ENCODE results near the gene ZDHHC24.

The ZDHHC24 gene

DNA sequence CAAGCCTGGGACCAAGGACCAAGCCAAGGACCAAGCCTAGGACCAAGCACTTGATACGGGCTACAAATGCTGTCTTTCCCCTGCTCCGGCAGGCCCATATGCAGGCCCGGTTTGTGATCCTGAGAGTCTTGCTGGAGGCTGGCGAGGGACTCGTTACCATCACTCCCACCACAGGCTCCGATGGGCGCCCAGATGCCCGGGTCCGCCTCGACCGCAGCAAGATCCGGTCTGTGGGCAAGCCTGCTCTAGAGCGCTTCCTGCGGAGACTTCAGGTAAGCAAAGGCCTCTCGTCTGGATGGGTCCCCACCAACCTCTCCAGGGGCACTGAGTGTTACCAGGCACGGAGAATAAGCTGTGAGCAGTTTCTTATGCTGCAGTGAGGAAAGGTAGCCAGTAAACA, 48.6 kb downstream of the ZDHHC24 start:
- Histone ChIP-seq H3K36me3 (ENCODE audit: control insufficient read depth, insufficient read depth, low read length) (peaks cover 6% of the 10 kb centered on the region), H3K4ac (ENCODE audit: low read depth, low read length) (no peak overlapping the region), H4K8ac (ENCODE audit: low read depth, low read length) (no peak overlapping the region), H2BK5ac (ENCODE audit: low read length) (no peak overlapping the region), H3K9ac (ENCODE audit: low read length) (no peak overlapping the region), H3K18ac (ENCODE audit: low read length) (no peak overlapping the region), H3K4me3 (ENCODE audit: low read length) (no peak overlapping the region), H3K4me2 (ENCODE audit: low read length) (no peak overlapping the region), H3K79me2 (ENCODE audit: control insufficient read depth, insufficient read depth, low read length) (no peaks in the 10 kb centered on the region), H2BK120ac (ENCODE audit: low read depth, low read length) (no peak overlapping the region), H3K27me3 (ENCODE audit: insufficient read depth, low read length, poor library complexity) (no peaks in the 10 kb centered on the region), H3K23ac (ENCODE audit: low read length) (no peak overlapping the region), H2BK15ac (replicated peaks; ENCODE audit: low read depth) (no peak overlapping the region), H3K56ac (ENCODE audit: low read length) (no peak overlapping the region), H3K79me1 (ENCODE audit: low read length) (no peaks in the 10 kb centered on the region), H2AK5ac (ENCODE audit: low read length) (no peak overlapping the region), H4K5ac (ENCODE audit: low read length) (no peak overlapping the region), H3K4me1 (ENCODE audit: control insufficient read depth, low read depth, low read length) (no peaks in the 10 kb centered on the region), H3K27ac (ENCODE audit: low read depth, low read length) (no peak overlapping the region)
- DNase-seq: no peak
- no CpG with 5 or more reads among the region's 16 CpGs for WGBS (ENCODE audit: extremely low coverage, insufficient coverage, low lambda C conversion rate)

DNA sequence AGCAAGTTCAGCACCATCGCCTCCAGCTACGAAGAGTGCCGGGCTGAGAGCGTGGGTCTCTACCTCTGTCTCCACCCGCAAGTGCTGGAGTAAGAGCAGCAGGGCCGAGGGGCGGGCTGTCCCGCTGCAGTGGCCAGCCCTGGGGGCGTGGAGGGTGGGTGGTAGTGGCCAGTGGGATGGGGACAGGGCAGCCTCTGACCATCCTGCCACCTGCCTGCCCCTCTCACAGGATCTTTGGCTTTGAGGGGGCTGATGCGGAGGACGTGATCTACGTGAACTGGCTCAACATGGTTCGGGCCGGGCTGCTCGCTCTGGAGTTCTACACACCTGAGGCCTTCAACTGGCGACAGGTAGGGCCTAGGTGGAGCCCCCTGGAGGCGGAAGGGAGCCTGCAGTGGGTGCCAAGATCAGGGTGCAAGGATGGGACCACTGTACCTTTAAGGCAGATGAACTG, 50.4 kb downstream of the ZDHHC24 start:
- Histone ChIP-seq H2BK15ac (replicated peaks; ENCODE audit: low read depth) (no peak overlapping the region), H3K56ac (ENCODE audit: low read length) (no peak overlapping the region), H3K27ac (ENCODE audit: low read depth, low read length) (no peak overlapping the region), H4K5ac (ENCODE audit: low read length) (no peak overlapping the region), H3K79me1 (ENCODE audit: low read length) (no peaks in the 10 kb centered on the region), H3K18ac (ENCODE audit: low read length) (no peak overlapping the region), H4K8ac (ENCODE audit: low read depth, low read length) (no peak overlapping the region), H3K79me2 (ENCODE audit: control insufficient read depth, insufficient read depth, low read length) (no peaks in the 10 kb centered on the region), H3K4me2 (ENCODE audit: low read length) (no peak overlapping the region), H2BK5ac (ENCODE audit: low read length) (no peak overlapping the region), H3K27me3 (ENCODE audit: insufficient read depth, low read length, poor library complexity) (no peaks in the 10 kb centered on the region), H2BK120ac (ENCODE audit: low read depth, low read length) (no peak overlapping the region), H3K4ac (ENCODE audit: low read depth, low read length) (no peak overlapping the region), H3K4me1 (ENCODE audit: control insufficient read depth, low read depth, low read length) (no peaks in the 10 kb centered on the region), H3K23ac (ENCODE audit: low read length) (no peak overlapping the region), H3K36me3 (ENCODE audit: control insufficient read depth, insufficient read depth, low read length) (peaks cover 6% of the 10 kb centered on the region), H3K4me3 (ENCODE audit: low read length) (no peak overlapping the region), H3K9ac (ENCODE audit: low read length) (no peak overlapping the region), H2AK5ac (ENCODE audit: low read length) (no peak overlapping the region)
- WGBS (ENCODE audit: extremely low coverage, insufficient coverage, low lambda C conversion rate): no CpG with 5 or more reads among the region's 17 CpGs
- DNase-seq: no peak

DNA sequence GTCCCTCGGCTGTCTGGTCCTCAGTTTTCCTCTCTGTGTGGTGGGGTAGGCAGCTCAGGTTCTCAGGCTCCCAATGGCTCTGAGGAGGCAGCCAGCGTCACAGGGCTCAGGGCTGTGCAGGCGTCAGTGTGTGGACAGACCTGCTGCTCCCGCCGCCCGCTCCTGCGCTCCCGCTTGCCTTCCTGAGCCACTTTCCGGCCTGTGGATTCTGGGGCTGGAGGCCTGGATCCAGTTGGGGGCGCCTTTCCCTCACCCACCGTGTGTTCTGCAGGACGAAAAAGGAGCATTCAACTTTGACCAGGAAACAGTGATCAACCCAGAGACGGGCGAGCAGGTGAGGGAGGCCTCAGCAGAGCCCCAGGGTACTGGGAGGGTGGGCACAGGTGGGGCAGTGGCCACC, 50.9 kb downstream of the ZDHHC24 start:
- Histone ChIP-seq H3K27ac (ENCODE audit: low read depth, low read length) (no peak overlapping the region), H3K79me2 (ENCODE audit: control insufficient read depth, insufficient read depth, low read length) (no peaks in the 10 kb centered on the region), H3K23ac (ENCODE audit: low read length) (no peak overlapping the region), H3K4me2 (ENCODE audit: low read length) (no peak overlapping the region), H2BK5ac (ENCODE audit: low read length) (no peak overlapping the region), H2AK5ac (ENCODE audit: low read length) (no peak overlapping the region), H3K56ac (ENCODE audit: low read length) (no peak overlapping the region), H3K4me3 (ENCODE audit: low read length) (no peak overlapping the region), H3K4me1 (ENCODE audit: control insufficient read depth, low read depth, low read length) (no peaks in the 10 kb centered on the region), H3K18ac (ENCODE audit: low read length) (no peak overlapping the region), H4K5ac (ENCODE audit: low read length) (no peak overlapping the region), H3K27me3 (ENCODE audit: insufficient read depth, low read length, poor library complexity) (no peaks in the 10 kb centered on the region), H2BK15ac (replicated peaks; ENCODE audit: low read depth) (no peak overlapping the region), H4K8ac (ENCODE audit: low read depth, low read length) (no peak overlapping the region), H3K9ac (ENCODE audit: low read length) (no peak overlapping the region), H3K36me3 (ENCODE audit: control insufficient read depth, insufficient read depth, low read length) (peaks cover 6% of the 10 kb centered on the region), H3K79me1 (ENCODE audit: low read length) (no peaks in the 10 kb centered on the region), H3K4ac (ENCODE audit: low read depth, low read length) (no peak overlapping the region), H2BK120ac (ENCODE audit: low read depth, low read length) (no peak overlapping the region)
- WGBS (ENCODE audit: extremely low coverage, insufficient coverage, low lambda C conversion rate): no CpG with 5 or more reads among the region's 14 CpGs
- peak; percentile 28 for DNase-seq

DNA sequence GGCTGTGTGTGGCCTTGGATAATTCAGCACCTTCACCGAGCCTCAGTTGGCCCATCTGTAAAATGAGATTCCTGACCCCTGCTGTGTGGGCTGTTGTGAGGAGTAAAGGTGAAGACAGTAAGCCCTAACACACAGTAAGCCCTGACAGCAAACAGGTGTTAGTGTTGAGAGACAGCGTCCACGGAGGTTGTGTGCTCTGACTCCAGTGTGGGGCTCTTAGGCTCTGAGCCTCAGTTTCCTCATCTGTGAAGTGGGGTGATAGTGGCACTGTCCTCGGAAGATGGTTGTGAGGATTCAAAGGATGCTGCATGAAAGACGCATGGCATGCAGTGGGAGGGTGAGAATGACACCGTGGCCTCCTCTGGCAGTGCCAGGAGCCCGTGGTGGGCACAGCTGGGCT, 51.4 kb downstream of the ZDHHC24 start:
- WGBS (ENCODE audit: extremely low coverage, insufficient coverage, low lambda C conversion rate): no CpG with 5 or more reads among the region's 7 CpGs
- Histone ChIP-seq H4K8ac (ENCODE audit: low read depth, low read length) (no peak overlapping the region), H2BK120ac (ENCODE audit: low read depth, low read length) (no peak overlapping the region)

DNA sequence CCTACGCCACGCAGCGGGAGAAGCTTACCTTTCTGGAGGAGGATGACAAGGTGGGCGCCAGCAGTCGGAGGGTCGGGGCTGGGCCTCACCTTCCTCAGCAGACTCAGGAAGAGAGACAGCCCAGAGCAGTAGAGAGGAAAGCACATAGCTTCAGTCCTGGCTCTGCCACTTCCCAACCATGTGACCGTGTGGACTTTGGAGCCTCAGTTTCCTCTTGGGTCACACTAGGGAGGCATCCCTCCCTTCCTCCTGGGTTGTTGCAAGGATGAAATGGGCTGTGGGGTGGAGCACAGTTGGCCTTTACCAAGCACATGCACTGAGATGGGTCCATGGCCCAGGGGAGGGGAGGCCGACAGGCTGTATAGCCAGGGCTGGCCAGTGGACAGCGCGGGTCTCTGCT, 52.7 kb downstream of the ZDHHC24 start:
- no peak overlapping the region for H3K4me3 ChIP-seq (ENCODE audit: low read length)
- no peaks in the 10 kb centered on the region for H3K79me2 ChIP-seq (ENCODE audit: control insufficient read depth, insufficient read depth, low read length)
- no peak overlapping the region for H2BK5ac ChIP-seq (ENCODE audit: low read length)
- H3K79me1 ChIP-seq (ENCODE audit: low read length): no peaks in the 10 kb centered on the region
- no peak overlapping the region for H3K27ac ChIP-seq (ENCODE audit: low read depth, low read length)
- no peaks in the 10 kb centered on the region for H3K27me3 ChIP-seq (ENCODE audit: insufficient read depth, low read length, poor library complexity)
- H2AK5ac ChIP-seq (ENCODE audit: low read length): no peak overlapping the region
- no peaks in the 10 kb centered on the region for H3K4me1 ChIP-seq (ENCODE audit: control insufficient read depth, low read depth, low read length)
- no peak overlapping the region for H3K23ac ChIP-seq (ENCODE audit: low read length)
- WGBS (ENCODE audit: extremely low coverage, insufficient coverage, low lambda C conversion rate): no CpG with 5 or more reads among the region's 10 CpGs
- no peak overlapping the region for H4K8ac ChIP-seq (ENCODE audit: low read depth, low read length)
- no peak overlapping the region for H3K18ac ChIP-seq (ENCODE audit: low read length)
- H3K36me3 ChIP-seq (ENCODE audit: control insufficient read depth, insufficient read depth, low read length): peaks cover 6% of the 10 kb centered on the region
- H3K56ac ChIP-seq (ENCODE audit: low read length): no peak overlapping the region
- DNase-seq: no peak
- no peak overlapping the region for H2BK120ac ChIP-seq (ENCODE audit: low read depth, low read length)
- no peak overlapping the region for H3K9ac ChIP-seq (ENCODE audit: low read length)
- H3K4ac ChIP-seq (ENCODE audit: low read depth, low read length): no peak overlapping the region
- H3K4me2 ChIP-seq (ENCODE audit: low read length): no peak overlapping the region
- H4K5ac ChIP-seq (ENCODE audit: low read length): no peak overlapping the region
- H2BK15ac ChIP-seq (replicated peaks; ENCODE audit: low read depth): no peak overlapping the region

More for the DNA sequence above, 51.4 kb downstream of the ZDHHC24 start:
- Histone ChIP-seq H3K18ac (ENCODE audit: low read length) (no peak overlapping the region), H3K79me2 (ENCODE audit: control insufficient read depth, insufficient read depth, low read length) (no peaks in the 10 kb centered on the region), H3K4ac (ENCODE audit: low read depth, low read length) (no peak overlapping the region), H4K5ac (ENCODE audit: low read length) (no peak overlapping the region), H2BK15ac (replicated peaks; ENCODE audit: low read depth) (no peak overlapping the region), H3K9ac (ENCODE audit: low read length) (no peak overlapping the region), H3K4me2 (ENCODE audit: low read length) (no peak overlapping the region), H2AK5ac (ENCODE audit: low read length) (no peak overlapping the region), H3K56ac (ENCODE audit: low read length) (no peak overlapping the region), H3K4me1 (ENCODE audit: control insufficient read depth, low read depth, low read length) (no peaks in the 10 kb centered on the region), H3K36me3 (ENCODE audit: control insufficient read depth, insufficient read depth, low read length) (peaks cover 6% of the 10 kb centered on the region), H3K27me3 (ENCODE audit: insufficient read depth, low read length, poor library complexity) (no peaks in the 10 kb centered on the region), H3K4me3 (ENCODE audit: low read length) (no peak overlapping the region), H3K79me1 (ENCODE audit: low read length) (no peaks in the 10 kb centered on the region), H2BK5ac (ENCODE audit: low read length) (no peak overlapping the region), H3K23ac (ENCODE audit: low read length) (no peak overlapping the region), H3K27ac (ENCODE audit: low read depth, low read length) (no peak overlapping the region)
- DNase-seq: no peak

DNA sequence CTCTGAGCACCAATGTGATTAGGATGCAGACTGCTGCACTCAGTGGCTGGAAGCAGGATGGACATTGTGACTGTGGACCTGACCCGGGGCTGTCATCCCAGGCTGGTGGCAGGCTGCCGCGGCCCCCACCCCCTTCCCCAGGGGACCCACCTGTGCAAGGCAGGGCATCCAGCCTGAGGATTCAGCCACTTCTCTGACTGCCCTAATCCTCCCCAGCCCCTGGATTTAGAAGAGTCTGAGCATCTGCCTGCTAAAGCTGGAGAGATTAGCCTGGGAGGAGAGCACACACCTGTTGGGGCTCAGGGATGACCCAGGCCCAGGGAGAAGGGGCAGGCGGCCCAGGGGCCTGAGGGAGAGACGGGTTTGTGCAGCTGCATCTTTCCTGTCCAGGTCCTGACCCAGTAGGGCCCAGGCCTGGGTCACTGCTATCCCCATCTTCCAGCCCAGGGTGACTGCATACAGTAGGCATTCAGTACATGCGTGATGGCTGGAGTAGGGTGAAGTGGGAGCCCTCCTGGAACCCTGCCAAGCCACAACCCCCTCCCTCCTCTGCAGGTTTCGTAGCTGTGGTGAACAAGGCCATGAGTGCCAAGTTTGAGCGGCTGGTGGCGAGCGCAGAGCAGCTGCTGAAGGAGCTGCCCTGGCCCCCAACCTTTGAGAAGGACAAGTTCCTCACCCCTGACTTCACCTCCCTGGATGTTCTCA, 53.5 kb downstream of the ZDHHC24 start:
- Histone ChIP-seq H2BK15ac (replicated peaks; ENCODE audit: low read depth) (no peak overlapping the region), H3K27me3 (ENCODE audit: insufficient read depth, low read length, poor library complexity) (no peaks in the 10 kb centered on the region), H3K36me3 (ENCODE audit: control insufficient read depth, insufficient read depth, low read length) (peaks cover 5% of the 10 kb centered on the region), H2BK5ac (ENCODE audit: low read length) (no peak overlapping the region), H2AK5ac (ENCODE audit: low read length) (no peak overlapping the region), H3K4me1 (ENCODE audit: control insufficient read depth, low read depth, low read length) (no peaks in the 10 kb centered on the region), H2BK120ac (ENCODE audit: low read depth, low read length) (no peak overlapping the region), H3K56ac (ENCODE audit: low read length) (no peak overlapping the region), H3K18ac (ENCODE audit: low read length) (no peak overlapping the region), H3K4ac (ENCODE audit: low read depth, low read length) (no peak overlapping the region), H3K4me3 (ENCODE audit: low read length) (no peak overlapping the region), H3K9ac (ENCODE audit: low read length) (no peak overlapping the region), H3K23ac (ENCODE audit: low read length) (no peak overlapping the region), H3K27ac (ENCODE audit: low read depth, low read length) (no peak overlapping the region), H4K8ac (ENCODE audit: low read depth, low read length) (no peak overlapping the region), H3K79me2 (ENCODE audit: control insufficient read depth, insufficient read depth, low read length) (no peaks in the 10 kb centered on the region), H3K79me1 (ENCODE audit: low read length) (no peaks in the 10 kb centered on the region), H4K5ac (ENCODE audit: low read length) (no peak overlapping the region), H3K4me2 (ENCODE audit: low read length) (no peak overlapping the region)
- no peak for DNase-seq
- WGBS (ENCODE audit: extremely low coverage, insufficient coverage, low lambda C conversion rate): no CpG with 5 or more reads among the region's 10 CpGs
